Measurements from ENCODE around the gene CSF3.

DNA sequence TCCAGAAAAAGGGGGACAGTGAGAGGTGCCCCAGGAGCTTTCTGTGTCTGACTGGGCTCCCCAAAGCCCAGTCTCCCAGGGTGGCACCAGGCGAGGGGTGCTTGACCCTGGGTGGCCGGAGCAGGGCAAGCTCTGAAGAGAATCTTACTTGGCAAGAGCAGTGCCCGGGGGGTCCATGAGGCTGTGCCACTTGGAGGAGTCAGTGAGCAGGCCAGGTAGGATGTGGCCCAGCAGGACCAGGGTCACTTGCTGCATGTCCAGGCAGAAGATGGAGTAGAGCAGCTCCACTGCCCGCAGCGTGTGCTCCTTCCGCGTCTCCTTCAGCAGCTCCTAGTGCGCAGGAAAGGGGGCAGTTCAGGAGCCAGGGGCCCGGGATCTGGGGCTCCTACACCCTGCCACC lies 7.3 kb downstream of the CSF3 start:
- TF ChIP-seq, protein P1, sequence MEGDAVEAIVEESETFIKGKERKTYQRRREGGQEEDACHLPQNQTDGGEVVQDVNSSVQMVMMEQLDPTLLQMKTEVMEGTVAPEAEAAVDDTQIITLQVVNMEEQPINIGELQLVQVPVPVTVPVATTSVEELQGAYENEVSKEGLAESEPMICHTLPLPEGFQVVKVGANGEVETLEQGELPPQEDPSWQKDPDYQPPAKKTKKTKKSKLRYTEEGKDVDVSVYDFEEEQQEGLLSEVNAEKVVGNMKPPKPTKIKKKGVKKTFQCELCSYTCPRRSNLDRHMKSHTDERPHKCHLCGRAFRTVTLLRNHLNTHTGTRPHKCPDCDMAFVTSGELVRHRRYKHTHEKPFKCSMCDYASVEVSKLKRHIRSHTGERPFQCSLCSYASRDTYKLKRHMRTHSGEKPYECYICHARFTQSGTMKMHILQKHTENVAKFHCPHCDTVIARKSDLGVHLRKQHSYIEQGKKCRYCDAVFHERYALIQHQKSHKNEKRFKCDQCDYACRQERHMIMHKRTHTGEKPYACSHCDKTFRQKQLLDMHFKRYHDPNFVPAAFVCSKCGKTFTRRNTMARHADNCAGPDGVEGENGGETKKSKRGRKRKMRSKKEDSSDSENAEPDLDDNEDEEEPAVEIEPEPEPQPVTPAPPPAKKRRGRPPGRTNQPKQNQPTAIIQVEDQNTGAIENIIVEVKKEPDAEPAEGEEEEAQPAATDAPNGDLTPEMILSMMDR (conservative IDR thresholded peaks at IDR 0.05 in 1 of 2, IDR thresholded peaks at IDR 0.05 in 1 of 2; ENCODE audit: extremely low read depth in 1 of 2, insufficient read depth in 1 of 2, low read depth in 1 of 2, low read length in 2 of 2) = no peak
- TF ChIP-seq EZH2 (IDR thresholded peaks at IDR 0.05; ENCODE audit: borderline replicate concordance, low read length) = no peak
